ENCODE data around the gene ANKS1A.
A peak's percentile ranks its signal among the peaks of the same experiment; 100 is the strongest.
"Not testable (repeated sequence)": the region's sequence is repeated elsewhere in the genome, so short reads cannot be mapped to it uniquely, and the experiment has no call there.

ANKS1A gene

DNA sequence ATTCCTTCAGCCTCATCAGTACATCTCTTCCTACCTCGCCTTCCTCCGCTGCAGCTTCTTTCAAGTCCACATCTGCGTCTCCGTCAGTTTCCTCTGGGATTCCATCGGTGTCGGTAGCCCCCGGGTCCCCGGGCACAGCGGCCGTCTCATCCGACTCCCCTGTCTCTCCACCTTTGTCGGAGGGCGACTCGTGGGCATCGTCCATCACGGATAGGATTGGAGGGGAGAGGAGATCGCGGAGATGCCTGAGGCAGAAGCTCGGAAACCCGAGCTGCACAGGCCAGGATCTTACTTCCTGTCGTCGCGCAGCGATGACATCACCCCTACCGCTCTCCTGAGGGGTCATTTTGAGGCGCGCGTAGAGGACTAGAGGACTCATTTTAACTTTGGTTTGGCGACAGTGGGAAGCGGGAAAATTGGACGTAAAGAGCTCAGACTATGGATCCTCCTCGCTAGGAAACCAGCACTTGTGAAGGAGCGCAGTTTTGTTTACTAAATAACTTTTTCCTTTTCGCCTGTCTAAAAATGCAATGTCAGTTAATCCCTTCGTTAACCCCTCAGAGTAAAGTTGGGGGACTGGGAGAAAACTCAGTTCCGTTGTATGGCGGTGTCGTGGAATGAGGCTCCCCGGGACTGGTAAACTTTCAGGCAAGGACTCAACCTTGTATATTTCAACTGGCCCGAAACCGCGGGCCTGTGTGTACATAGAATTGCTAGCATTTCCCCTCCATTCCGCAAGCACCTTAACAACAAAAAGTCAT is 1.1 kb upstream of the ANKS1A start, which contains the start of gene TAF11:
TSS of gene TAF11 (minus strand) at position 290 of the 761 bp plus-strand sequence. CDS start at position 205, 85 bp downstream.
- DNase-seq = peak; percentile 88

DNA sequence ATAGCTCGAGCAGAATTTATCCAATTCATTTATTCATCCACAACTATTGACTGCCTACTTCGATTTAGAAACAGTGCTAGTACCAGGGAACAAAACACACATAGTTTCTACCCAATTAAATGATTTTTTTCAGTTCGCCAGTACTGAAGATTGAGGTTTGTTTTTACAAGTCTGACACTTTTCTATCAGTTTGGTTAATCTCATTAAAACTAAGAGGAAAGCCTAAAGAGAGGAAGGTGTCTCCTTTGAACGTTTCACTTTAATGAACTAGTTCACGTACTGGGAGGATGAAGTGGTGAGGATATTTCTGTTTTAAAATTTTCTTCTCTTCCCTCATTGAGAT is 570 bp upstream of the ANKS1A start:
- DNase-seq = no peak

DNA sequence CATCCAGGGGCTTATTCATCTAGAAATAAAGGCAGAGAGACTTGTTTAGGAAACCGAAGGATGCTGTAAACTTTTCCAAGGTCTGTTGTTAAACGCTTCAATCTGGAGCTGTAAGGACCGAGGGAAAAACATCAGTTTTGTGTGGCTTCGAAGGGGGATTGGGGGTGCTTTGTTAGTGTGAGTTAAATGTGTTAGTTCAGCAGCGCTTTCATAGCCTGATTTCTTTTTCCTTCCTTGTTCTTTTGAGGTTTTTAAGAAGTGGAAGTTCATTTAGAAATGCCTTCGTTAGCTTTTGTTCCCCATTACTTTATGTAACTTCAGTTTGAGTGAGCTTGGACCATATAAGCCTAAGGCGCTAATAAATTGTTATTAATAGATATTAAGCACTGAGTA is 1.5 kb downstream of the ANKS1A start:
- DNase-seq = no peak

DNA sequence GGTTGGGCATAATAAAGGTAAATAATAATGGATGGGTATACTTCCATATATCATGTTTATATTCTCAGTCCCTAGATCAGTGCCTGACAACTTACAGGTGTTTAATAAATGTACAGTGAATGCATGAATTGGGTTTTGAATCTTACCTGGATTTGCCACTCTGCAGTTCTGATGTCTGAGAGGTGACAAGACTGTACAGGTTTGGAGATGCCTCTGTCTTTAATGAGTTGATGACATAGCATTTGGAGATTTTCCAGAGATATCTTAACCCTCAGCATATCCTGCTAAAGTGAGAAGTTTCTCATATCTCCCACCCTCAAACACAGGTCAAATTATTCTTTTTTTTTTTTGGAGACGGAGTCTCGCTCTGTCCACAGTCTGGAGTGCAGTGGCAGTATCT is 2.2 kb downstream of the ANKS1A start:
- no peak for DNase-seq

DNA sequence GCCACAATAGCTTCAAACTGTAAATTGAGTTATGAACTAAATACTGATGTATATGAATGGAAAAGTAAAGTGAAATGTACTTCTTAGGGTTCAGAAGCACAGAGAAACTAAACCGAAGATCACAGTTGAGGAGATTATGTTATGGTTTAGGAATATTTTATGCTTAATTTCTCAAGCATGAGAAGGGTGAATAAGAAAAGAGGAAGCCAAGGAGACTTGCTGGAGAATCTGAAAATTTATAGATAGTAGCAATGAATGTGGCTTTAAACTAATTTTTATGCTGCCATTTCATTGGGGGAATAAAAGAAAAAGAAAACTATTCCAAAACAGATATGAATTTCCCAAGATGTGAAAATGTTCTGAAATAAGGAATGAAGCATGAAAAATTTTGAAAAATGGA is 5.6 kb downstream of the ANKS1A start:
- DNase-seq = no peak

DNA sequence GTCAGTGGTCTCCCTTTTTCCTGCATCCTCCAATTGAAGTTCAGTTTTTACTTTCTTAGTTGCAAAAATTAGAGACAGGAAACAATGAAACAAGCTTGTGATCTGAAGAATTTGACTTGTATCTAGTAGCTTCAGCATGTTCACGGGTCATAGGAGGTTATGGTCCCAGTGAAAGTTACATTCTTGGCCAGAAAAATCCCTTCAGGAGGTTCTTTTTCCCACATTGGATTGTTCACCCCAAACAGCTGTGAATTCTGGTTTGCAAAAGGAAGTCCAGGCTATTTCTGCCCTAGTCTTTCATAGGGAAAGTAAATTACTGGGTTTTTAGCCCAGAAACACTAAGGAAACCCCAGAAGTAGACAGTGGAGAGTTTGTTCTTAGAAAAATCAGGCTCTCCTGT is 8.1 kb downstream of the ANKS1A start:
- DNase-seq = no peak

DNA sequence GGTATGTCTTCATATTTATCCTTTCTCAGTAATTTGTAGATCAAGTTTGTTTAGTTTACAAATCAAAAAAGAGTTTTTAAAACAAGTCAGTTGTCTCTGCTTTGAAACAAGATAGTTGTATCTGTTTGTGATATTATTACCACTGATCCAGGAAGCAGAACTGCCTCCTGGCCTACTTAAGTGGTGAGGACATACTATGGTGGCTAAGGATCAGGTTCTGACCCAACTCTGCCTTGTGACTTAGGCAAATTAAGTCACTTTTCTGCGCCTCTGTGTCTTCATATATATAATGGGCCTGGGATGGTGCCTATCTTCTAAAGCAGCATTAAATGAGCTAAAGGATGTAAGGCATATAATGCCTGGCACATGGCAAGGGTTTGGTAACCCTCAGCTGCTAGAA is 8.7 kb downstream of the ANKS1A start:
- DNase-seq = no peak

DNA sequence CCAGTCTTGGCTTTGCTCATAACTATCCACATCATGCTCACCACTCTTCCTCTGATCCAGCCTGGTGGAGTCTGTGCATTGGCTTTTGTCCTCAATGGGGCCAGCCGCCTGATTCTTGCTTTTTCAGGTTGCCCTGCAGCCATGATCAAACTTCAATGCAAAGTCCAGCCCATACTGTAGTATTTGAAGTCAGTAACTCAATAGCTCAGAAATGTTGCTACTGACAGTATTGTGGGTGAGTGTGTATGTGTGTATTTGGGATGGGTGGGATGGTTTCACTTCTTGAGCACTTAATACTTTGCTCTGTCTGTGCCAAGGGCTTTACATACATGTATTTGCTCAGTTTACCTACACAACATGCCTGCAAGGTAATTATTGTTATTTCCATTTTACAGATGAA is 10.7 kb downstream of the ANKS1A start:
- not testable (repeated sequence) for DNase-seq

DNA sequence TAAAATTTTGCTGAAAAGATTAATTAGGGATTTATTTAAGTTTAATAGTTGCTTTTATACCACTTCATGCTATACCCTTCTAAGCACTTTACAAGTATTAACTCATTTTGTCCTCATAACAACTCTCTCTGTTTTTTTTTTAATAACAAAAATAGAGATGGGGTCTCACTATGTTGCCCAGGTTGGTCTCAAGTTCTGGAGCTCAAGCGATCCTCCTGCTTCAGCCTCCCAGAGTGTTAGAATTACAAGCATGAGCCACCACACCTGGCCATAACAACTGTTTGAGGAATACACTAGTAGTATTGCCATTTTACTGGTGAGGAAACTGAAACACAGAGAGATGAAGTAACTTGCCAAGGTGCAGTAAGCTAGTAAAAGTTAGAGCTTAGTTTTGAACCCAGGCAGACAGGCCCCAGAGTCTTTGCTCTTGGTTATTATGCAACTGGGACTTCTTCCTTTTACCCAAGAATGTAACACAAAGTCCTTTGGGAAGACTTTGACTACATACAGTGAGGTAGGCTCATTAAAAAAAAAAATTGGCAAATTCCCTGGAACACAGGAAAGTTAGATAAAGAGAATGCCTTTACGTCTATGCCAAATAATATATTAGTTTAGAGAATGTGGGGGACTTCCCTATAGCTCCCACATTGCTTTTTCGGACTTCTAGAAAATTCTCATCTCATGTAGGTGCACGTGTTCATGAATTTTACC is 11.4 kb downstream of the ANKS1A start:
- DNase-seq = no peak

DNA sequence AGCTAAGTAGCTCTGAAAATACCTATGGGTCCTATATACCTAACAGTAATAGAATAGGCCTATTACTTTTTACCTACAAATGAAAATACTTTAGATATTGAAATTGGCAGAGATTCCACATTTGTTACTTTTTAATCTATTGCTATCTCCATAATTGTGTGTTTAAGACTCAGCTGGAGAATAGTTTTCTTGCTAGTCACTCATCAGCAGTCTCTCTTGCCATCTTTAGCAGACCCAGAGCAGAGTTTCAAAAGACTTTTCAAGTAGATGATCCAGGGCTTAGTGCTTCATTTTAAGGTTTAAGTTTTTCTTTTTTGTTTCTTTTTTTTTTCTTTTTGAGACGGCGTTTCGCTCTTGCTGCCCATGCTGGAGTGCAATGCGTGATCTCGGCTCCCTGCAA is 12.9 kb downstream of the ANKS1A start:
- no peak for DNase-seq

DNA sequence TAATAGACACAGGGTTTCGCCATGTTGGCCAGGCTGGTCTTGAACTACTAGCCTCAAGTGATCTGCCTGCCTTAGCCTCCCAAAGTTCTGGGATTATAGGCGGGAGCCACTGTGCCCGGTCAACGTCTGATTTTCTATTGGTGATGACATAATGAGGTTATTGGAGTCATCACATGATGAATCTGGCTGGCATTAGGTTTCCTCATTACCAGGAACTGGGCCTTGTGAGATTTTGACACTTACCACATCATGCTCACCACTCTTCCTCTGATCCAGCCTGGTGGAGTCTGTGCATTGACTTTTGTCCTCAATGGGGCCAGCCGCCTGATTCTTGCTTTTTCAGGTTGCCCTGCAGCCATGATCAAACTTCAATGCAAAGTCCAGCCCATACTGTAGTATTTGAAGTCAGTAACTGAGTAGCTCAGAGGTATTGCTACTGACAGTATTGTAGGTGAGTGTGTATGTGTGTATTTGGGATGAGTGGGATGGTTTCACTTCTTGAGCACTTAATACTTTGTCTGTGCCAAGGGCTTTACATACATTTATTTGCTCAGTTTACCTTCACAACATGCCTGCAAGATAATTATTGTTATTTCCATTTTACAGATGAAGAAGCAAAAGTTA is 16.0 kb downstream of the ANKS1A start:
- DNase-seq = no peak

DNA sequence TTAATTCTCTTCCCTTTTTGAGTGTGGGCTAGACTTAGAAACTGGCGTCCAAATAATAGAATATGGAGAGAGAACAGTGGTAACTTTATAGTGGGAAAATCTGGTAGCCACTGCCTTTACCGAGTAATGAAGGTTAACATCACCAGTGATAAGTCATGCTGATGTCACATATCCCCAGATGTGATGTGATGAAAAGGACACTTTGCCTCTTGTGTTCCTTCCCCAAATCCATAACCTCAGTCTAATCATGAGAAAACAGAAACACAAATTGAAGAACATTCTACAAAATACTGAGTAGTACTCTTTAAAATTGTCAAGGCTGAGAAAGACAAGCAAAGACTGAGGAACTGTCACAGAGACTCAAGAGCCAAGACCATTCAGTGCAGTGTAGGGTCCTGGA is 17.8 kb downstream of the ANKS1A start:
- DNase-seq = no peak

DNA sequence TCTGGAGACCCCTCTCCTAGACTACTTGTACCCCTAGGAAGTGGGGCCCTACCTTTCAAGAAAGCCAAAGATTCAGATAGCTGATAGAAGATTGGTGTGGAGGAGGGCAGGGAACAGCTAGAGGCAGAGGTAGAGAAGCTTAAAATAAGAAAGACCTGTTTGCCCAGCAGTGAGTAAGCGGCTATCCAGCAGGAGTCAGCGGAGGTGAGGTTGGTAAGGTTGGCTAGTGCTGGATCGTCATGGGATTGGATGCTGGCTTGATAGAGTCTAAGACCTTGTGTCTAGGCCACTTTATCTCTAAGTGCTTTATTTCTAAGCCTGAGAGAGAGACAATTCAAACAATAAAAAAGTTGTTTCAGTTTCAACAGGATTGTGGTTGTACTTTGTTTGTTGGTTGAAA is 19.1 kb downstream of the ANKS1A start:
- DNase-seq = no peak

DNA sequence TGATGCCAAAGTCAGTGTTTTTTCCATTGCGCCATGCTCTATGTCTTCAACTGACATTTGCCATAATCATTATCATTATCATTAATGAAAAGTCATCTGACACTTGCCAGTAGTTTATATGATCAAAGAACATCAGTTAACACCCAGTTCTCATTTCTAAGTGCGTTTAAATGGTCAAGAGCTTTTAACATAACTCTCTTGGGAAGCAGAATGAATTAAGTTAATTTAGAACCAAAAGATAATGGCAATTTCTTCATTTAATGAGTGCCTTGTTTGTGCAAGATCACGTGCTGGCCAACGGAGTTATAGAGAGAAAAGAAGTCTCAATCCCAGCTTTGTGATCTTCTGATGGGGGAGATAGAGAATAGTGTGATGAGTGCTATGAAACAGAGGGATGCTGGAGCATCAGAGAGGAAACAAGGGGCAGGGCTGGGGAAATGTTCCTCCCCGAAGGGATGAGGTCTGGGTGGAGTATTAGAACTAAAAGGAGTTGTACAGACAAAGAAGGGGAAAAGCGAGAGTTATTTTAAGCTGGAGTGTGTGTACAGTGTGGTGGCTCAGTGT is 20.3 kb downstream of the ANKS1A start:
- DNase-seq = no peak

DNA sequence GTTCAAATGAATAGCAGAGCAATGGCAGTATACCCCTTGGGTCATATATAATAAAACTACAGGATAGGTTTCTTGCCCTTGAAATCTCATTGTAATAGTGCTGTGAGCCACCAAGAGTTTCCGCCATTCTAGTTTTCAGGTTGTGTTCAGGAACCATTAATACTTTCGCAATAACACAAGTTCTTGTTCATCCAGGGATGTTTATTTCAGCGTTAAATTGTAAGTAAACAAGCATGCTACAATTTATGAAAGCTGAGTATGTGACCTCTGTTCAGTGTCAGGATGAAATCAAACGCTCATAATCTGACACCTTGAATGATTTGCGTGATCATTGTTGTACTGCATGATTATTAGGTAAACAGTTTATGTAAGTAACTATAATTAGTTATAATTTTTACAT is 22.8 kb downstream of the ANKS1A start:
- no peak for DNase-seq

DNA sequence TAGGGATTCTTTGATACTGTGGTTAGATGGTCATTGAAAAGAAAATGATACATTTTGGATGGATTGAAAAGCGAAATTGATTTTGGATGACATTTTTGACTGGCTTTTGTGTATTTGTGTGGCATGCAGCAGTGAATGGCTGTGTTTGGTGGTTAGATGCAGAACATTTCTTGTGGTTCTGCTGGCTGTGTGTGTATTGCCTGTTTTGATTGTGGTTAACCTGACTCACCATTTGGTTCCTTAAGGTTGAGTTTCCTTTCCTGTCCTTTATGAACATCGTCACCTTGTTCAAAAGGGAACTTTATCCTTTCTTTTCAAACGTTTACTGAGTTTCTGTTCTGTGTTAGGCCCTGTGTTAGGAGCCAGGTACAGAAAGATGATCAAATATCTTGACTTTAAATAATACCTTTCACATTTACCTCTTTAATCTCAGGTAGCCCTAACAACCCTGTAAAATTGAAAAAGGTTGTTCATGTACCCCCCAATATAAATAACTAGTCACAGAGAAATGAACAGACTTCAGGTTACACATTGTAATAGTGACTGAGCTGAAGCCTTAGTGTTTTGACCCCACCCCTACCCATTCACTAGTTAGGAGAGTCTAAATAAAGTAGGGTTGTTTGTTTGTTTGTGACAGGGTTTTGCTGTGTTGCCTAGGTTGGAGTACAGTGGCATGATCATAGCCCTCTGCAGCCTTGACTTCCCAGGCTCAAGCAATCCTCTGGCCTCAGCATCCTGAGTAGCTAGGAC is 23.8 kb downstream of the ANKS1A start:
- DNase-seq = no peak

DNA sequence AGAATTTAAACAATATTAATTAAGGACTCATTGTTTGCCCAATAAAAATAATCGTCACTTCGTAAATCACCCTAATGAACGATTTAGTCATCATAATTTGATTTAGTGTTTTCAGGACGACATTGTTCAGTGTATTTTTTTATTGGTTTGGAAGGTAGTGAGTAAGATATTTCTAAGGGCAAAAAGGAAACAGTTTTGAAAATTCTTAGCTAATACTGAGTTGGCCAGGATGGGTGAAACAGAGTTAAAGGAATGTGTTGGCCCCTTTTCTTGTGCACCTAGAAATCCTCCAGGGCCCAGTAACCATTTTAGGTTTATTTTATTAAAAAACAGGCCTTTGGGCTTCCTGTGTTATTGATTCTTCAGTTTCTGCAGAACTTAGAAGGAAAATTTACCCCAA is 25.3 kb downstream of the ANKS1A start:
- no peak for DNase-seq

DNA sequence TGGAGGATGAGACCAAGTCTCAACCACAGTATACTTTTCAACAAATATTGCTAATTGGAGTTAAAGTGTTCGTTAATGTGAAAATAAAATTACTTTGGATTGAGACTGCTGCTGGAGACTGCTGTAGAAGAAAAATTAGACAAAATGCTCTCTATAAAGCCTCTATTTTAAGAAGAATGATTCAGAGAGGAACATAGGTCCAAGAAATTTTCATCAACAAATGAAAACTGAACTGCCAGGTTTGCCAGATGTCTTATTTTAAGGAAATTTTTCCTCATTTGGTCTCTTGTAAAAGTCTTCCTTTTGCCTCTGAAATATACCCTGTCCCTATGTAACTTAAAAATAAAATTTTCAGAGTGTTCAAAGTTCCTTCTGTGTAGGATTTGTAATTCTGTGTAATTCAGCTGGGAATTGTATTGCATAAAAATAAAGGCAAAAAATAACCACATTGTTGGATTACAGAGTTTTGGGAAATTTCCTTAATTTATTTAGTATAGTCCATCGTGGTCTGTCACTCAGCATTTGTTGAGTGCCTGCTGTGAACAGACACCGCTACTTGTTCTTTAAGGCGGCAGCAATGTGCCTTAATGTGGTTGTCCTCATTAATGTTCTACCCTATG is 27.4 kb downstream of the ANKS1A start:
- no peak for DNase-seq

DNA sequence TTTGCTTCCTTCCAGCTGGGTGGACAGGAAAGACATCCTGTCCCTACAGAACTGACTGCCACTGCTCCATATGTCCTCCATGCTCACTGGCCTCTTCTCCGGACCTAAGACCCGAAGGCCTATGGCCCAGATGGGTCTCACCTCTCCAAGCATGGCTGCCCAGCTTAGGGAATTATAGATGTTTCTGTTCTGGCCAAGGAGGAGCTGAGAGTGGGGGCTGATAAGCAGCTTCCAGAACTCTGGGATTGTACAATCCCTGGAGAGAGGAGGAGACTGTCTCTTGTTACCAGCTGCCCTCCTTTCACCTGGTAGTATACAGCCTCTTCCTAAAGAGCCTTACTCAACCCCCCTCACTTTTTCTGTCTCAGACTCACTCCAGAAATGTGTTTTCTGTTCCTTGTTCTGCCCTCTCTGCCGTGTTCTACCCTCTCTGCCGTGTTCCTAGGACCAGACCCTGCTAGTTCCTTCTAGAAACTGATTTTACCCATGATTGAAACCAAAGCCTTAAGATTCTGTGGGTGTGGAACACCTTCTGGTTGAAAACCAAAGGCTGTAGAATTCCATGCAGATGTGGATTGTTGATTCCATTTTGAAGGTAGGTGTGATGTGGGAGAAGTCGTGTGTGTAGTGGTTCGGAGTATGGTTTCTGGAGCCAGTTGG is 28.7 kb downstream of the ANKS1A start:
- no peak for DNase-seq

DNA sequence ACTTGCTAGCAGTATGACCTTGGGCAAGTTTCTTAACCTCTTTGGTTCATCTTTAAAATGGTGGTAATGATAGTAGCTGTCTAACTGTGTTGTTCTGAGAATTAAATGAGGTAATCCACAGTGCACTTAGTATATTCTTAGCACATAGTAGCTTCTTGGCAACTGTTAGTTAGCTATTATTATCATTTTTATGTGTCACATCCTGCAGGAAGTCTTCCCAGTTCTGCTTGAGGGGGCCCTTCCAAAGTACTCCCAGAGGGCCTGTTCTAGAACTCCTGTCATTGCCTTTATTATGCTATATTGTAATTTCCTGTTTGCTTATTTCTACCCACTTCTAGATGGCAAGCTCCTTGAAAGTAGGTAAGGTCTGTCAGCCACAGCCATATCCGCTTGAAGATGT is 30.6 kb downstream of the ANKS1A start:
- DNase-seq = no peak

DNA sequence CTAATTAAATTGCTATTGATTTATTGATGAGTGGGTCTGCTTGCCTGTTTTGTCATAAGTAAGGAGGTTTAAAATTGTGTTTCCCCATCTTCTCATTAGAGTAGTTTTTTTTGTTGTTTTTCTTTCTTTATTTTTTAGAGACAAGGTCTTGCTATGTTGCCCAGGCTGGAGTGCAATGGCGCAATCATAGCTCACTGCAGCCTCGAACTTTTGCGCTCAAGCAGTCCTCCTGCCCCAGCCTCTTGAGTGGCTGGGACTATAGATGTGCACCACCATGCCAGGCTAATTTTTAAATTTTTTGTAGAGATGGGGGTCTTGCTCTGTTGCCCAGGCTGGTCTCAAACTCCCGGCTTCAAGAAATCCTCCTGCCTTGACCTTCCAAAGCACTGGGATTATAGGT is 31.0 kb downstream of the ANKS1A start:
- DNase-seq = no peak

DNA sequence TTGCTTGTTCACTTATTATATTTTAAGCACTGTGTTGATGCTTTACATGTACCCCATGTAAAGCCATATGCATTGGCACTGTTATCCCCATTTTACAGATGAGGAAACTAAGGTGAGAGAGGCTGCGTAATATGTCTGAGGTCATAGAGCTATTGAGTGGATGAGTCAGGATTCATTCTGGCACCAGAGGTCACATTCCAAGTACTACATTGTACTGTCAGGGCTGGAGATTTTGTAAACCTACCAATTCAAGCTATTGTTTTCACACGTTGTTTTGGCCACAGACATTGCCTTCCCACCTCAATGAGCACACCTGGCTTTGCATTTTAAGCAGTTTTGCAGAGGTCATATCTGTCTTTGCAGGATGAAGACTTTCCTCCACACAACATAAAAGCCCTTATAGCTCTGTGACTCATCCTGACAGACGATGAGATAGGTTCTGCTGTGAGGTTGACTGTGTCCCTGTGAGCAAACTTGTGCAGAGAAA is 33.2 kb downstream of the ANKS1A start:
- no peak for DNase-seq
